Skeletal muscle tissue (tissue), 4 donors: ENCODE results near the gene GSE1. TPM values are rescaled to one million over a fixed set of nuclear protein-coding genes. Genes with fewer than 3 reads are reported as not detected.

Experiments used
- H3K27ac ChIP-seq: one replicate; pipeline ENCODE4 v1.7.0; 2013; ENCODE audit warnings: mild to moderate bottlenecking, low read depth, low read length, inconsistent platforms
- H3K27me3 ChIP-seq, 3 donors: one replicate each; pipeline ENCODE4 v1.7.0; 2013; ENCODE audit warnings: low read length in 3 of 3; ENCODE audit not compliant: control insufficient read depth in 3 of 3, insufficient read depth in 3 of 3
- H3K36me3 ChIP-seq, 3 donors: one replicate each; pipeline ENCODE4 v1.7.0; 2013; ENCODE audit warnings: low read length in 3 of 3; ENCODE audit not compliant: control insufficient read depth in 3 of 3, insufficient read depth in 3 of 3
- H3K4me1 ChIP-seq, 3 donors: one replicate each; pipeline ENCODE4 v1.7.0; 2013; ENCODE audit warnings: low read length in 3 of 3, mild to moderate bottlenecking in 3 of 3; ENCODE audit not compliant: control insufficient read depth in 3 of 3, insufficient read depth in 3 of 3
- H3K4me3 ChIP-seq, 3 donors: one replicate each; pipeline ENCODE4 v1.7.0; 2013; ENCODE audit warnings: low read length in 3 of 3
- H3K9ac ChIP-seq, 3 donors: one replicate each; pipeline ENCODE4 v1.7.0; 2013; ENCODE audit warnings: low read length in 3 of 3, mild to moderate bottlenecking in 3 of 3, moderate library complexity in 2 of 3, low read depth in 1 of 3
- H3K9me3 ChIP-seq, 3 donors: one replicate each; pipeline ENCODE4 v1.7.0; 2013; ENCODE audit warnings: low read length in 3 of 3; ENCODE audit not compliant: control insufficient read depth in 3 of 3
- total RNA-seq: library from RNA; depleted of rRNA; stranded (reverse); fragments of >200 nt; gene quantifications from one replicate; pipeline ENCODE4 v1.2.3, GENCODE V29; 2014
- donor health status: Osteomylitis.

Gene GSE1
- total RNA-seq, 1 donor from 2014 or later = 27.7 TPM

- H3K27ac ChIP-seq = no peak overlapping the region
- H3K4me3 ChIP-seq = no peak overlapping the region
- no peak overlapping the region for H3K9ac ChIP-seq
- H3K36me3 ChIP-seq = no peaks in the 10 kb centered on the region
- H3K9me3 ChIP-seq = no peaks in the 10 kb centered on the region
- peaks cover 17 to 35% (median 27%) of the 10 kb centered on the region in 3 donors for H3K27me3 ChIP-seq
- peaks cover 0 to 7% (median 7%) of the 10 kb centered on the region in 3 donors for H3K4me1 ChIP-seq
Observed at GRCh38 chr16:85695196-85696128, 82.3 kb downstream of the GSE1 start.

DNA sequence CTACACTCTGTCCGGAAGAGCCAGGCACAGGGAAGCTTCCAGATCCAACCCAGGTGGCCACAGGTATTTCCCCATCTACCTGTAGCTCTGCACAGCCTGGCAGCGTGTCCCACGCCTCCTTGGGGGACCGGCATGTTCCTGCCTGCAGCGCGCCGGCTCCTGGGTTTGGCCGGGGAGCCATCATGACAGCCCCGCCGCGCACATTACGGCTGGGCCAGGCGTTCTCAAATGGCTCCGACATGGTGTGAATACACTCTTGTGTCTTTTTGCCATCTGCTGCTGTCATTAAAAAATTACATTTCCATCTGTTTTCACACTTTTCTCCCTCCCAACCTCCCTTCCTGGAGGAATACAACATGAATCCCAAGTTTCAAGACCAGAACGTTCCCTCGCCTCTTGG is 83.7 kb downstream of the GSE1 start:
- H3K4me3 ChIP-seq = no peak overlapping the region
- peaks cover 17 to 35% (median 27%) of the 10 kb centered on the region in 3 donors for H3K27me3 ChIP-seq
- no peak overlapping the region for H3K9ac ChIP-seq
- no peaks in the 10 kb centered on the region for H3K9me3 ChIP-seq
- H3K27ac ChIP-seq = no peak overlapping the region
- H3K36me3 ChIP-seq = no peaks in the 10 kb centered on the region
- H3K4me1 ChIP-seq = peaks cover 0 to 7% (median 7%) of the 10 kb centered on the region in 3 donors

- no peak overlapping the region for H3K27ac ChIP-seq
- no peak overlapping the region for H3K9ac ChIP-seq
- H3K9me3 ChIP-seq = peaks cover 0 to 2% (median 0%) of the 10 kb centered on the region in 3 donors
- H3K4me1 ChIP-seq = peaks cover 0 to 7% (median 7%) of the 10 kb centered on the region in 3 donors
- no peaks in the 10 kb centered on the region for H3K36me3 ChIP-seq
- peaks cover 17 to 35% (median 27%) of the 10 kb centered on the region in 3 donors for H3K27me3 ChIP-seq
- no peak overlapping the region for H3K4me3 ChIP-seq
Observed at GRCh38 chr16:85697431-85697830, 84.3 kb downstream of the GSE1 start.

- Histone ChIP-seq H3K4me3 (no peak overlapping the region), H3K9ac (no peak overlapping the region), H3K4me1 (peaks cover 0 to 7% (median 7%) of the 10 kb centered on the region in 3 donors), H3K27me3 (peaks cover 17 to 35% (median 27%) of the 10 kb centered on the region in 3 donors), H3K36me3 (no peaks in the 10 kb centered on the region), H3K9me3 (peaks cover 0 to 2% (median 0%) of the 10 kb centered on the region in 3 donors), H3K27ac (no peak overlapping the region)
Observed at GRCh38 chr16:85698459-85698891, 85.4 kb downstream of the GSE1 start.

GRCh38 chr16:85698935-85699558 is 85.9 kb downstream of the GSE1 start:
- Histone ChIP-seq H3K4me3 (no peak overlapping the region), H3K4me1 (peaks cover 0 to 7% (median 7%) of the 10 kb centered on the region in 3 donors), H3K9ac (no peak overlapping the region), H3K27ac (no peak overlapping the region), H3K36me3 (no peaks in the 10 kb centered on the region), H3K27me3 (peaks cover 17 to 35% (median 27%) of the 10 kb centered on the region in 3 donors), H3K9me3 (peaks cover 0 to 2% (median 0%) of the 10 kb centered on the region in 3 donors)

GRCh38 chr16:85699628-85700027 is 86.5 kb downstream of the GSE1 start:
- no peak overlapping the region for H3K9ac ChIP-seq
- no peak overlapping the region for H3K4me3 ChIP-seq
- H3K9me3 ChIP-seq = peaks cover 0 to 2% (median 0%) of the 10 kb centered on the region in 3 donors
- H3K4me1 ChIP-seq = peaks cover 0 to 7% (median 7%) of the 10 kb centered on the region in 3 donors
- H3K27me3 ChIP-seq = peaks cover 17 to 35% (median 27%) of the 10 kb centered on the region in 3 donors
- no peak overlapping the region for H3K27ac ChIP-seq
- H3K36me3 ChIP-seq = no peaks in the 10 kb centered on the region

- Histone ChIP-seq H3K4me1 (peaks cover 0 to 7% (median 5%) of the 10 kb centered on the region in 3 donors), H3K4me3 (no peak overlapping the region), H3K27me3 (peaks cover 0 to 7% (median 0%) of the 10 kb centered on the region in 3 donors), H3K36me3 (no peaks in the 10 kb centered on the region), H3K9ac (no peak overlapping the region), H3K27ac (no peak overlapping the region), H3K9me3 (peaks cover 0 to 2% (median 0%) of the 10 kb centered on the region in 3 donors)
Observed at GRCh38 chr16:85704011-85704410, 90.9 kb downstream of the GSE1 start.

- Histone ChIP-seq H3K4me3 (no peak overlapping the region), H3K27me3 (peaks cover 0 to 7% (median 6%) of the 10 kb centered on the region in 3 donors)
Observed at GRCh38 chr16:85704900-85705846, 92.1 kb downstream of the GSE1 start.

GRCh38 chr16:85706449-85707034 is 93.4 kb downstream of the GSE1 start:
- Histone ChIP-seq H3K4me1 (no peaks in the 10 kb centered on the region), H3K27ac (no peak overlapping the region), H3K9me3 (peaks cover 0 to 2% (median 0%) of the 10 kb centered on the region in 3 donors)

More at GRCh38 chr16:85704900-85705846, 92.1 kb downstream of the GSE1 start:
- H3K27ac ChIP-seq = no peak overlapping the region
- H3K36me3 ChIP-seq = no peaks in the 10 kb centered on the region
- H3K9ac ChIP-seq = no peak overlapping the region
- no peaks in the 10 kb centered on the region for H3K4me1 ChIP-seq
- peaks cover 0 to 2% (median 0%) of the 10 kb centered on the region in 3 donors for H3K9me3 ChIP-seq

More at GRCh38 chr16:85706449-85707034, 93.4 kb downstream of the GSE1 start:
- no peak overlapping the region for H3K4me3 ChIP-seq
- H3K27me3 ChIP-seq = peaks cover 0 to 10% (median 7%) of the 10 kb centered on the region in 3 donors
- H3K36me3 ChIP-seq = no peaks in the 10 kb centered on the region
- H3K9ac ChIP-seq = no peak overlapping the region
